ENCODE measurements around the gene TIMP1.
"Not testable (repeated sequence)": the region's sequence is repeated elsewhere in the genome, so short reads cannot be mapped to it uniquely, and the experiment has no call there.

TIMP1 gene

DNA sequence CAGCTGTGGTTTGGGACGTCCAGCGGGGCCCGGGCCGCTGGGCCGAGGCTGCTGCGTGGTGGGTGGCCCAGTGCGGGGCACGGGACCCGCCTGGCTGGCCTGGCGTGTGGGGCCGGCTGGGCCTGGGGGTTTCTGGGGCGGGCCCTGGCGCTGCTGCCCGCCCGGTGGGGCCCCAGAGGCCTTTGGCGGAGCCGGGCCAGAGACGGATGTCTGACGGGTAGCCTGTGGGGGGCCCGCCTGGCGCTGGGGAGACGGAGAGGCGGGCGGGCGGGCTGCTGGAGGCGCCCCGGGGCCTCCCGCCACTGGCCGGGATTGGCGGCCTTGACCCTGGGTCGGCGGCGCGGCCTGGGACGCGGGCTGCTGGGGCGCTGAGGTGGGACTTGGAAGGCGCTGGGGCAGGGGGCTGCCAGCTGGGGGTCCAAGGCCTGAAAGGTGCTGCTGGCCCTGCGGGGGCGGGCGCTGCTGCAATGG, 8.1 kb upstream of the TIMP1 start:
- DNase-seq: no peak

DNA sequence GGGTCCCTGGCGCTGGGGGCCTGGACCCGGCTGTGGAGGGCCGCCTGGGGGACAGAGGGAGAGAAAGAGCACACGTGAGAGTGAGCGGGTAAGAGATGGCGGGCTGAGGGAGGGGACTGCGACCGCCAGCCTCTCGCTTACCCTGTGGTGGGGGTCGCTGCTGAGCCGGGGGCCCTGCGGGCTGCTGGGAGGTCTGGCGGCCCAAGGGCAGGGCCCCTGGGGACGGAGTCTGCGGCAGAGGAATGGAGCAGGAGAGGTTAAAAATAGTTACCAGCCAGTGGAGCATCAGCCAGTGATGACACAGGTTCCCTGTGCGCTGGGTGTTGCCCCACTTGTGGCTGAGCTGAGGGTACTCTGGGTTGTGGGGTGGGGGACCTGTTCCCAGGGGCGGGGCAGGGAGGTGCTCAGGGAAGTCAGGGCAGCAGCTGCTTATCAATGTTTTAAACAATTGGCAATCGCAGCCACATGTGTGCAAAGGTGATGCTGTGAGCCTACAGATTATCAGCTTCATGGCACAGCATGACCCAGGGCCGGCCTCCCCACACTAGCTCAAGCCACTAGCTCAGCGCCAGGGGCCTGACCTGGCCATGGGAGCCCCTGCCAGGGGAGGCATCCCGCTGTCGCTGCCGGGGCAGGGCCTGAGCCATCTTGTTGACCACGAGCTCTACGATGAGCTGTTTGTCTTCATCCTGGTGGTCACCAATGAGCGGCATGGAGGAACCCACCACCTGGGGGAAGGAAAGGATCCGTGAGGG, 7.5 kb upstream of the TIMP1 start:
- no peak for DNase-seq

- DNase-seq: no peak
These were observed 6.0 kb upstream of the TIMP1 start for GRCh38 chrX:47576021-47576898.

- DNase-seq: no peak
These were observed 4.8 kb upstream of the TIMP1 start for GRCh38 chrX:47577424-47577823.

DNA sequence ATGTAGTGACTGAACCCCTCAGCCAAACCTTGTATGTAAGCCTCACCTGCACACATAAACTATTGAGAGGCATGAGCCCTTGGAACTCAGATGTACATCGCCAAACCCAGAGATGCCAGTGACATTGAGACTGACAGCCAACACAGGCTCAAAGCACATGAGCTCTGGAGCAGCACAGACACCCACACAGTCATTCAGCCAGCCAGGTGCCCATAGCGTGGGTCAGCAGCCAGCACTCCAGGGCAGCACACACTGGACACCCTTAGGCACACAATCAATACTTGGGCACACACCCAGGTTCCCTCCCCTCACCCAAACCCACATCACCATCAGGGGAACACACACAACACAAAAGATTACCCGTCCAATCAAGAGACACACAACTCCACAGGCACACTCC, 4.3 kb upstream of the TIMP1 start:
- DNase-seq: no peak

DNA sequence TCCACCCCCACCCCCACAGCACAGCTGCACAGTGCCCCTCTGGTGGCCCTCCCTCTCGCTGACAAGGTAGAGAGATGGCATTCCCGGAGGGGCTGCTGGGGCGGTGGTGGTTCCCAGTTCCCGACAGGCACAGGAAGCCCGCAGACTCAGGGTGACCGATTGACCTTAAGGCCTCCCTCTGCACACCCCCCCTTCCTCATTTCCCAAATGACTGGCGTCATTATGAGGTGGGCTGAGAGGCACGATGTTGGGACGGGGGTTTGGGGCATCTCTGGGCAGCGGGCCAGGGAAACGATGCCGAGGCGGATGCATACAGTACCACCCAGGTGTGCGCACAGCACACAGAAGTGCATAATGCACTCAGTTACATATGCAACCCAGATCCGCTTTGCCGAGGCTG, 3.5 kb upstream of the TIMP1 start:
- no peak for DNase-seq

GRCh38 chrX:47579537-47579936, 2.7 kb upstream of the TIMP1 start:
- DNase-seq: no peak

GRCh38 chrX:47583240-47583861, 1.1 kb downstream of the TIMP1 start:
- no peak for DNase-seq

- DNase-seq: no peak
These were observed 2.5 kb downstream of the TIMP1 start for GRCh38 chrX:47584714-47585113.

DNA sequence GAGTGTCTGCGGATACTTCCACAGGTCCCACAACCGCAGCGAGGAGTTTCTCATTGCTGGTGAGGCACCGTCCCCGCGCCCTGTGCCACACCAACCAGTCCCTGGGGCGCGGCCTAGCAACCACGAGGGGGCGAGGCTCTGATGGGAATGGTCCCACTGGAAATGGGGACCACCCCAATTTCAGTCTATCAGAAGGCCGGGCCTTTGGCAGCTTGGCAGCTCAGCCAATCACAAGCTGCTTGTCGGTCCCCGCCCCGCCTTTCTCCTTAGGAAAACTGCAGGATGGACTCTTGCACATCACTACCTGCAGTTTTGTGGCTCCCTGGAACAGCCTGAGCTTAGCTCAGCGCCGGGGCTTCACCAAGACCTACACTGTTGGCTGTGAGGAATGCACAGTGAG, 3.0 kb downstream of the TIMP1 start:
- no peak for DNase-seq

- DNase-seq: no peak
These were observed 4.0 kb downstream of the TIMP1 start for GRCh38 chrX:47586043-47586787.

- no peak for DNase-seq
These were observed 5.1 kb downstream of the TIMP1 start for GRCh38 chrX:47587091-47587891.

DNA sequence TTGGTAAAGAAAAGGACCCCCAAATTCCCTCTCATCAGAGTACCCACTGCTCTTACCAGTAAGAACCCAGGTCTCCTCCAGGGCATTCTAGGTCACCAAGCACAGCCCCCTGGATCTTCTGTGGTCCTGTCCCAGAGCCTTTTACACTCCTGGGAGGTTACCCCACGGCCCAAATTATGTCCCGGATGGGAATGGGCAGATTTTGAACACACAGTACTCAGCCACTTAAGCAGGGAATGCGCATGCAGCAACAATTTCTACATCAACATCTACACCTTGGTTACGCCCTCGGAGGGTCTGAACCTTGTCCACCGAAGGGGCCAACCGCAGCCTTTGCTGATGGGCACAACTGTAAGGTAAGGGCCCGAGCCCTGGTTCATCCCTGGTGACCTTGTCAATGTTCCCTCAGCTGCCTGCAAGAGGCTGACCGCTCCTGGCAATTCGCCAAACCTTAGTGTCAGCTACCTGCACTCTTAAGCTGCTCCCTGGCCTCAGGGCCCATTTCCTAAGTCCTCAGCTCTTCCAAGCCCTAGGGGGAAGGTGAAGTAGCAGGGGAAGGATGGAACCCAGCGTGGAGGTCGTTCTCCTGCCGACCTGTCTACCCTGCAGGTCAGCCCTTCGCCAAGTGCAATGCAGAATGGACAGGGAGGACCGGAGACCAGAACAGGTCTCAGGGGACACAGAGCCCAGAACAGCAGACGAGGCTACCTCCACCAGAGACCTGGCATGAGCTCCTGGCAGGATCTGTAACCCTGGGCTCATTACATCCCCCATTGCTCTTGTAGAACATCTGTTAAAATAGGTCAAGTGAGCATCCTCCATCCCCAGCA, 5.9 kb downstream of the TIMP1 start:
- no peak for DNase-seq

GRCh38 chrX:47590984-47591383, 8.7 kb downstream of the TIMP1 start:
- DNase-seq: no peak

DNA sequence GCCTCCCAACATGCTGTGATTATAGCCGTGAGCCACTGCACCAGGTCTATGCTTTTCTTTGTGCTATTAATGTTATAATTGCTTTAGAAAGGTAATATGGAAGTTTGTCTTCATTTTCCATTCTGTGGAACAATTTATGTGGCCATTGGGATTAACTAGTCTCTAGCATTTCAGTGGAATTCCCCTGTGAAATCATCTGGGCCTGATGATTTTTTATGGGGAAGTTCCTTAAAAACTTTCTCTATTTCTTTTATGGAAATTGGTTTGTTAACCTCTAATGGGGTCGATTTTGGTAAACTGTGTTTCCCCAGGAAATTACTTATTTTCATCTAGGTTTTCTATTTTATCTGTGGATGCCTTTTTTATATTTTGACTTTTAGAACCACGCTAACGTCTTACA, 11.3 kb downstream of the TIMP1 start:
- DNase-seq: no peak

DNA sequence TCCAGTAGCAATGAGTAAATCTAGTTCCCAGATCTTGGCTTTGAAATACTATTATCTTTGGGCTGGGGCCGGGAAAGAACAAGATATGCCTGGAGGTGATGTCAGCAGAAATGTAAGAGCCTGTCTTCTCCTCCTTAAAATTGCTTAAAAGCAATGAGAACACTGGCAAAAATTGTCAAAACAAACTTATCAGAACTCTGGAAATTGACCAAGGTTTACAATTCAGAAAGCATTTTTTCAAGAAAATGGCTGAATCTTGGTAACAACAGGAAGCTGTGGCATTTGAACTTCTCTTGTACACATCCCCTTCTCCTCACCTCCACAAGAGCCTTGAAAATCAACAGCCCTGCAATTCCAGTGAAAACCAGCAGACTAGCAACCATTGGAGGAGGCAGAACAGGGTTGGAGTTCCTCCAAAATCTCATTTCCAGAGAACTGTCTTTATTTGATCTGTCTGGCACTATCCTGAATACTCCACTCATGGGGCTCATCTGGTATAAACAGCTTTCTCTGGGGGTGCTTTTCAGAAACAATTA, 13.5 kb downstream of the TIMP1 start:
- no peak for DNase-seq

GRCh38 chrX:47596256-47596655, 14.0 kb downstream of the TIMP1 start:
- no peak for DNase-seq

DNA sequence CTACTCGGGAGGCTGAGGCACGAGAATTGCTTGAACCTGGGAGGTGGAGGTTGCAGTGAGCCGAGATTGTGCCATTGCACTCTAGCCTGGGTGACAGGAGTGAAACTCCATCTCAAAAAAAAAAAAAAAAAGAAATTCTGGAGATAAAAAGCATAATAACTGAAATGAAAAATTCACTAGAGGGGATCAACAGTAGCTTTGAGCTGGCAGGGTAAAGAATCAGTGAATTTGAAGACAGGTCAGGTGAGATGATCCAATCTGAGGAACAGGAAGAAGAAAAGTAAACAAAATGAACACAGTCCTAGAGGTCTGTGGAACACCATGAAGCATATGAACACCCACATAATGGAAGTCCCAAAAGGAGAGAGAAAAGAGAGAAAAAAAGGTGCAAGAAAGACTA, 15.0 kb downstream of the TIMP1 start:
- DNase-seq: no peak

GRCh38 chrX:47603125-47603524, 20.9 kb downstream of the TIMP1 start:
- DNase-seq: not testable (repeated sequence)

GRCh38 chrX:47605024-47605423, 22.8 kb downstream of the TIMP1 start:
- DNase-seq: no peak

- DNase-seq: no peak
These were observed 24.9 kb downstream of the TIMP1 start for GRCh38 chrX:47607091-47607490.
